GM19468 (cell line): ENCODE results near the gene ADM2.

Experiments
- ATAC-seq: cut with Tn5 transposase; IDR thresholded peaks from one replicate; pipeline ENCODE4 v1.9.1; 2021; ENCODE audit warnings: mild to moderate bottlenecking, moderate library complexity, moderate number of reproducible peaks; ENCODE audit not compliant: unreplicated experiment; ENCODE audit errors: extremely low read depth

ADM2 gene

GRCh38 chr22:50522806-50523438 lies 41.6 kb downstream of the ADM2 start:
- ATAC-seq: no peak

- ATAC-seq: no peak
Observed at GRCh38 chr22:50523458-50523805, 42.1 kb downstream of the ADM2 start.

- ATAC-seq: no peak
Observed at GRCh38 chr22:50523806-50524675, 42.7 kb downstream of the ADM2 start.

GRCh38 chr22:50524676-50525103 lies 43.3 kb downstream of the ADM2 start:
- no peak for ATAC-seq

GRCh38 chr22:50525104-50525857 lies 43.9 kb downstream of the ADM2 start, which contains the start of gene SCO2:
TSS of gene SCO2 (minus strand) at chr22:50525598. CDS start at chr22:50524411, 1,187 bp downstream.
- peak; percentile 15 for ATAC-seq

GRCh38 chr22:50525858-50526107 lies 44.4 kb downstream of the ADM2 start:
- ATAC-seq: no peak

GRCh38 chr22:50526108-50526833 lies 44.9 kb downstream of the ADM2 start:
- peak; percentile 2 for ATAC-seq

- ATAC-seq: no peak
Observed at GRCh38 chr22:50526834-50527801, 45.8 kb downstream of the ADM2 start.

- ATAC-seq: no peak
Observed at GRCh38 chr22:50527921-50528681, 46.8 kb downstream of the ADM2 start.

- no peak for ATAC-seq
Observed at GRCh38 chr22:50528682-50529415, 47.5 kb downstream of the ADM2 start.

- no peak for ATAC-seq
Observed at GRCh38 chr22:50529416-50529896, 48.1 kb downstream of the ADM2 start.

- ATAC-seq: no peak
Observed at GRCh38 chr22:50529897-50530579, 48.7 kb downstream of the ADM2 start, which contains the start of gene TYMP. TSS of gene TYMP (minus strand) at chr22:50530012. CDS start at chr22:50529709, 303 bp downstream.

GRCh38 chr22:50530580-50530876 lies 49.2 kb downstream of the ADM2 start:
- no peak for ATAC-seq

GRCh38 chr22:50530877-50531545 lies 49.7 kb downstream of the ADM2 start:
- no peak for ATAC-seq

GRCh38 chr22:50531546-50531961 lies 50.2 kb downstream of the ADM2 start:
- no peak for ATAC-seq

GRCh38 chr22:50531962-50532674 lies 50.8 kb downstream of the ADM2 start:
- no peak for ATAC-seq
